ENCODE results near the gene ZNF558.
"Not testable (repeated sequence)": the region's sequence is repeated elsewhere in the genome, so short reads cannot be mapped to it uniquely, and the experiment has no call there.

ZNF558 gene

GRCh38 chr19:8794823-8795222 is 37.3 kb downstream of the ZNF558 start:
- no peak for DNase-seq

- not testable (repeated sequence) for DNase-seq
Measured at GRCh38 chr19:8773587-8773986, 58.5 kb downstream of the ZNF558 start.

GRCh38 chr19:8769265-8769664 is 62.8 kb downstream of the ZNF558 start:
- DNase-seq: not testable (repeated sequence)

- not testable (repeated sequence) for DNase-seq
Measured at GRCh38 chr19:8767257-8767656, 64.8 kb downstream of the ZNF558 start.

Measured in kidney glomerular epithelial cell (primary cell).